GM18511 (cell line): Measurements from ENCODE around the gene CEP192.

ENCODE experiments used
- ATAC-seq: cut with Tn5 transposase; IDR thresholded peaks from one replicate; pipeline ENCODE4 v1.9.1; 2021; ENCODE audit warnings: mild to moderate bottlenecking, moderate library complexity; ENCODE audit not compliant: unreplicated experiment

Gene CEP192

DNA sequence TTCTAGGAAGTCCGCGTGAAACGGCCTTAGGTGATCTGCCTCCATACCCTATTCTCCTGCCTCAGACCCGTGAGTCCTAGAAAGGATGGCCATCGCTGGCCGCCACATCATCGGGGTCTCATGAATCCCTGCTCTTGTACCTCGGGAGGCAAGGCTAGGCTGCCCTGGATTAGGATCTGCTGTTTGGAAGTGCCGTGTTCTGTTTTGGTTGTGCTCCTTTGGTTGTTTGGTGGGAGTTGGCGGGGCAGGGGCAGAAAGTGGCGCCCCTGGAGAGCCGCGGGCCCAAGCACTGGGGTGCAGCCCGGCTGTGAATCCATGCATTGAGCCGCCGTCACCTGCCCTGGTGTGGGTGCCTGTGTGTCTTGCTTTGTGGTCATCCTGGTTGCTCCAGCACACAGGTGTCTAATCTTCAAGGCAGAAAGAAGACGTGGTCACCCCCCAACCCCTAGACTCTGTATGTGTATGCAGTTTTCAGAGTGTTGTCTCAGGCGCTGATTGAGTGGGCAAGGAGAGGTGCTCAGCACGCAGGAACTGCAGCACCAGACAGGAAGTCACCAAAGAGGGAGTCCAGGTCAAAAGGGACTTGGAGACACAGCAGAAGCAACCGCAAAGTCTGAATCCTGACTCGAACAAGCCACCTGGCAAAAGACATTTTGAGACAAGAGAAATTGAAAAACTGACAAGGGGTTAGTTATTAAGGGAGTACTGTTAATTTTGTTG, 147.4 kb downstream of the CEP192 start:
- no peak for ATAC-seq

DNA sequence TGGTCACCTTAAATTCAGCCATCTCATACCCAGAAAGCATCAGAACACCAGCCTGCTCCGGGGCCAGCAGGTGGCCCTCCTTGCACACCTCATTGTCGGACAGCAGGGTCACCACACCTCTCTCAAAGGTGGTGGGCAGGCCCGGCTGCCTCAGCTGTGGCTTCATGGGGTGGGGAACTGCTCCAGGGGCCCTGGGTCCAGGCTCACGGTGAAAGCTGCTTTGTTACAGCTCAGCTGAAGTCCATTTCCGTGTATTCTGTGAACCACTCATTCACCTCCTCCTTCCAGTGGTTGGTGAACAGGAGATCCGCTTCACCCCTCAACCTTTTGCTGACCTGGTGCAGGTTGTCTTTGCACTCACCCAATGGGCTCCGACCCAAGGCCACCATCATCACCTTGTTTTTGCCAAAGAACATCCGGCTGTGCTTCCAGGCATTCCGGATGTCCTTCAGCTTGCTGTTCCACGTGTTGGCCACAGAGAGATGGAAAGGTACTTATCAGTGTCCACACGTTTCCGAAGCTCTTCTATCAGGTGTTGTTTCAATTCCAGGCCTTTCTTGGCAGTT, 148.8 kb downstream of the CEP192 start:
- ATAC-seq, result no peak

DNA sequence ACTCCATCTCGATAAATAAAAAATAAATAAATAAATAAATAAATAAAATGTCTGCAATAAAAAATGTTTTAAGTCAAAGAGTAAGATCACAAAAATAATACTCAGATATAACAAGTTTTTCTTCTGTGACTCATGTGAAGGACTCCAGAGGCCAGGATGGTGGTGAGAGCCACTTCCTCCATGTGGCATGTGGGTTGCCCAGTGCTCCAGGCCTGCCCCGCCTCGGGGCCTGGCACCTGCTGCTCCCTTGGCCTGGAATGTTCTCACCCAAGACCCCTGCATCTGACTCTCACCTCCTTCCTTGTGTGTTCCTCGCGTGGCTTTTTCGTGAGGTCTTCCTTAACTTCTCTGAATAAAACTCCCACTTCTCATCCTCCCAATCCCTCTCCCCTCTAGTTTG, 150.0 kb downstream of the CEP192 start:
- ATAC-seq, result no peak

DNA sequence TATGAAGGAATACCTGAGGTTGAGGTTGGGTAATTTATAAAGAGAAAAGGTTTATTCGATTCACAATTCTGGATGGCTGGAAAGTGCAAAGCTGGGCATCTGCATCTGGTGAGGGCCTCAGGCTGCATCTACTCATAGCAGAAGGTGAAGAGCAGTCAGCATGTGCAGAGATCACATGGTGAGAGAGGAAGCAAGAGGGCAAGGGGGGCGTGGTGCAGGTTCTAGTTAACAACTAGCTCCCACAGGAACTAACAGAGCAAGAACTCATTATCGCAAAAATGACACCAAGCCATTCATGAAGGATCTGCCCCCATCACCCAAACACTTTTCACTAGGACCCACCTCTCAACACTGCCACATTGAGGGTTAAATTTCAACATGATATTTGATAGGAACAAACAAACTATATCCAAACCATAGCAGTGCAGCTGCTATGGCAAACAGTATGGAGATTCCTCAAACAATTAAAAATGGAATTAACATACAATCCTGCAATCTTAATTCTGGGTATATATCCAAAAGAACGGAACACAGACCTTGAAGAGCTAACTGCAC, 154.6 kb downstream of the CEP192 start:
- ATAC-seq, result no peak

DNA sequence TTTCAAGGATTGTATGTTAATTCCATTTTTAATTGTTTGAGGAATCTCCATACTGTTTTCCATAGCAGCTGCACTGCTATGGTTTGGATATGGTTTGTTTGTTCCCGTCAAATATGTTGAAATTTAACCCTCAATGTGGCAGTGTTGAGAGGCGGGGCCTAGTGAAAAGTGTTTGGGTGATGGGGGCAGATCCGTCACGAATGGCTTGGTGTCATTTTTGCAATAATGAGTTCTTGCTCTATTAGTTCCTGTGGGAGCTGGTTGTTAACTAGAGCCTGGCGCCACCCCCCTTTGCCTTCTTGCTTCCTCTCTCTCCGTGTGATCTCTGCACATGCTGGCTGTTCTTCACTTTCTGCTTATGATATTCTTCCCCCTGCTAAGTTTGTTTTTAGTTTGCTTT, 156.0 kb downstream of the CEP192 start:
- no peak for ATAC-seq

DNA sequence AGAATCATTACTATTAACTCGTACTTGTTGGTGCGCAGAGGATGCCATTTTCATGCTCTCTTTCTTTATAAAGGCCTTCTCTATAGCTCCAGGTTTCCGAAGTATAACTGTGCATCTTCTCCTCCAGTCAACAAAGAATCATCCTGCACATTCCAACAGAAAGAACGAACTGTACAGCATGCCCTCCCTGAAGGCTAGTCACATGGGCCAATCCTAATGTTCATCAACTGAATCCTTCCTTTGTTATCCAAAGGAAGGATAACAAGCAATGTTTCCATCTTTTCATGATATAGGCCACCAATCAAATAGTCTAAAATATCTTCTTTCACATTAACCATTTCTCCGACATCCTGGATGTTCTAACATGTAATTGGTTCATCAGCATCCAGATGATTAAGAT, 160.5 kb downstream of the CEP192 start:
- no peak for ATAC-seq

DNA sequence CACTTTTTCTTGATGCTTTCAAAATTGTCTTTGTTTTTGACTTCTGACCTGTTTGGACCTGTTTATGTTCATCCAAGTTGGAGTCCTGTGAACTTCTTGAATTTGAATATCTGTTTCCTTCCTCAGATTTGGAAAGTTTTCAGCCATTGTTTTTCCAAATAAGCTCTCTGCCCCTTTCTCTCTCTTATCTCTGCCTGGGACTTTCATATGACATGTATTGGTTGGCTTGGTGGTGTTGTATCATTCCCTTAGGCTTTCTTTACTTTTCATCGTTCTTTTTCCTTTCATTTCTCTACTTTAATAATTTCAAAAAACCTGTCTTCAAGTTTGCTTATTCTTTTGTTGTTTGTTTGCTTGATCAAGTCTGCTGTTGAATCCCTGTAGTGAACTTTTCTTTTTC, 167.3 kb downstream of the CEP192 start:
- no peak for ATAC-seq

DNA sequence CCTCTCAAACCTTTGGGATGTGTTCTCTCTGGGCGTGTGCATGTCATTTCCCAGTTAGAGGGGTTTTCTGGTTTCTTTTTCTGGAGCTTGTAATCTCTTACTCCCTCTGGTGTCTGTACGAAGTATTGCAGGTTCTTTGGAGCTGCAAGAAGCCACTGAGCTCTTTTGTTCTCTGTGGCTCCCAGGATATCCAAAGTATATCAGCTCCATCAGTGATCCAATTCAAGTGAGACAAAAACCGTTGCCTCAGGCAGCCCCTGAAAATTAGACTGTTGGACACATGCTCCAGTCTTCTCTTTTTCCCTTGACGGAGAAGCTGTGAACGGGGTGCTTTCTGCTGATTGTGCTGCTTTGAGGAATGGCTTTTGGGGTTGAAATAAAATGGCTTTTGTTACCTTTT, 168.4 kb downstream of the CEP192 start:
- no peak for ATAC-seq

DNA sequence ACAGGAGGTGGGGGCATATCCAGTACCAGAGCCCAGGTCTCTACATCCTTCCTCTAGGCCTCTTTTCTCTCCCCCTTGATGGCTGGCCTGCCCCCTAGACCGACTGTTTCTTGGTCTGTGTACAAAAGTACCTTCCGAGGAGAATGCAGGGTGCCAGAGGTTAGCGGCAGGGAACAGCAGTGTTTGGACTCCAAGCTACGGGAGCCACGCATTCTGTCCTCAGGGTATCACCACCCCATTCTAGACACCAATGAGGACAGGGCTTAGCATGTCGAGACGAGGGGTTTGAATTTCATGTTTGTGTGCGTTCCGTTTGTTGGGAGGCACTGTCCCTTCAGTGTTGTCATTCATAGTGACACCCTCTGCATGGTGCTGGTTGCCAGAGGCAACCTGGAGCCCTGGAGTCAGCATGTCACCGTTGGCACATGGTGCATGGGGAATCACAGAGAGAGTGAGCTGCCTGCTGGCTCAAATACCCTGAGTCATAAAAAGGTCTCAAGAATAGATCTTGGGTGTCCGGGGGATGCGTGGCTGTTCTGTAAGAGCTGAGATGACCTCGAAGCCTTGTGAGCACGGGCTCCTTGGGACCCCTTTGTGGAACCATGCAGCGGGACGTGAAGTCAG, 170.2 kb downstream of the CEP192 start:
- ATAC-seq, result no peak

DNA sequence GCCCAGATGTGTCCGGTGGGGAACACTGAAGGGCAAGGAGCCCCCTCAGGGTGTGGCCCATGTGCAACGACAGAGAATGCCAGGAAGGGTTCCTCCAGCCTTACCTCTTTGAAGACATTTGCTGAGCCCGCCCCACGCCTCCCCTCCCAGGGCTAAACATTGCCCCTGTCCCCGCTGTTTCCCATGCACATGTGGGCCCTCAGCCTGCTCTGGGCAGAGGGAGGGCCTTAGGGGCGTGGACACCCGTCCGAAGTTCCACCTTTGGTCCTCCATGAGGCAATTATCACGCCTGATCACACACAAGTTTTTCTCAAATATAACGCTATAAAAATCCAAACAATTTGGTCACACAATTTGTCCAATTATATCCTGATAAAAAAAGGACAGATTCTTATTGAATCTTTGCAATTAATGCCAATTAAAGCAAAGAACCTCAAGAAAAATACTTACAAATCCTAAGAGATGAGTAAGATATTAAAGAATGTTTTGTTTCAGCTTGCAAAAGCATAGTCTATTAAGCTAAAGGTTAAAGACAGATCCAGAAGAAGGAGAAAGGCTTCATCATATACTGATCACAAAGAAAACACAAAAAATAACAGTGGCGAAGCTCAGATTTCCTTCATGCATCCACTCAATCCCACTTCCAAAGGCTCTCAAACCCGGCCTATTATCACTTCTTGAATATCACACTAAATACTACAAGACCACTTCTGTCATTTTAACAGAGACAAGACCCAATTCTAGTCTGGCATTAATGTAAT, 172.2 kb downstream of the CEP192 start:
- ATAC-seq, result no peak

DNA sequence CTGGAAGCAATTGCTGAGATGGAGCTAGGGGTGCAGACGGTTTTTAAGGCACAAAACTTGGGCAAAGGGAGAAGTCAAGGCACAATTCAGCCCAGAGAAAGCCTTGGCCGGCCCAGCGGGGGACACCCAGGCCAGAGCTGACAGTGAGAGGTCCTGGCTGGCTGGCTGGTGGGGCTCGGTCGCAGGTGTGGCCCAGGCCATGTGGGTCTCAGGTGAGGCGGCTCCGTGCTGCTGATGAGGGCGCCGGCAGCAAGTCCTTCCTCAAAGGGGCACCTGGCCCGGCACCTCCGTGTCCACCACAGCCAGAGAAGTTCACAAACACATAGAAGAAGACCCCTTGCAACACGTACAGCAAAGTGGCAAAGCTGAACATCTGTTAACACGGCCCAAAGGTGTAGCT, 173.2 kb downstream of the CEP192 start:
- ATAC-seq, result no peak

DNA sequence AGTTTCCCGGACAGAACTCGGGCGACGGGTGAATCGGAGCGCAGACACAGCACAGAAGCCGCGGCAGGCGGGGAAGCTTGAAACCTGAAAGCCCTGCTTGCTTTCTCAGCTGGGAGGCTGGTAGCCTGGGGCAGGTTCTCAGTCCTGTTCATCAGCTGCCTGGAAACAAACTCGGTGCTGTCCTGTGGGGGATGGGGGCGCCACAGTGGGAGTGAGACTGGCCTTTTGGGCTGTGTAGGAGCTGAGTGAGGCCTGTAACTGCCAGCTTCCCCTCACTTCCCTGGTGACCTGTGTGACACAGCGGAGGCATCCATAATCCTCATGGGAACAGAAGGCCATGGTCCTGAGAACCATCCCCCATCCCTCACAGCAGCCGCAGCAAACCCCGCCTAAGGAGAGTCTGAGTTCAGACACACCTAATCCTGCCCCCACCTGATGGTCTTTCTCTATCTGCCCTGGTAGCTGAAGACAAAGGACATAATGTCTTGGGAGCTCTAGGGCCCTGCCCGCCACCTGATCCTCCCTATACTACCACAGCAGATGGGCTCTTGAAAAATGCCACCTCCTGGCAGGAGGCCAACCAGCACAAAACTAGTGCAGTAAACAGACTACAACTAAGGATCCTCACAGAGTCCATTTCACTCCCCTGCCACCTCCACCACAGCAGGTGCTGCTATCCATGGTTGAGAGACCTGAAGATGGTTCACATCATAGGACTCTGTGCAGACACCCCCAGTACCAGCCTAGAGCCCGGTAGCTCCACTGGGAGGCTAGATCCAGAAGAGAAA, 174.7 kb downstream of the CEP192 start:
- no peak for ATAC-seq

DNA sequence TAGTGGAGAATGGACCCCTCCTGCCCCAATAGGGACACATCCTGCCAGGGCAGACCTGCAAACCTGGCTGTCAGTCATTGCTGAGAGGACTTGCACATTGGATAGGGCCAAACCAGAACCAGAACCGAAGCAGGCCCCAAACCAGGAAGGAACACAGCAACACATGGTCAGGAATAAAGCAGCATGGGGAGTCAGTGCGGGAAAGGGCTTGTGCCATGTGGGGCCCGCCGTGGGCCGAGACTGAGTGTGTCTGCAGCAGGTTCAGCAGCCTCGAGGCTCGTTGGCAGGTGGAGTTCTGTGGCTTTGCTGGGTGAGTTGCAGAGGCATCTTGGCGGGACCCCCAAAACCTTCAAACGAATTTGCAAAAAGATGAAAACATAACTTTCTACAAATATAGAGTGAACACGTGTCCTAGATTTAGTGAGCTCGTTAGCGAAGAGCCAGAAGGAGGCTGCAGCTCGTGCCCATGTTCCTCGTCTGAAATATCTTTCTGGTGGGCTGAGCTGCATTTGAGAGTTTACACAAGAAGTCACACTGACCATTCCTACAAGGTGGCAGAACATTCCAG, 182.5 kb downstream of the CEP192 start:
- no peak for ATAC-seq
